Neuronal stem cell (in vitro differentiated cells): Measurements from ENCODE around the gene TSPO.

Experiments used
- DNase-seq: peaks from one replicate; pipeline ENCODE4 v3.0.0-alpha.2; 2013; ENCODE audit warnings: low spot score
- H2AFZ ChIP-seq: one replicate; pipeline ENCODE4 v1.6.1; 2013; ENCODE audit warnings: mild to moderate bottlenecking, low read length, inconsistent platforms
- H2AK5ac ChIP-seq: 2 replicates; pipeline ENCODE4 v1.6.1; 2013; ENCODE audit warnings: low read depth, mild to moderate bottlenecking, inconsistent platforms, low read length, moderate library complexity, mixed read lengths
- H2BK120ac ChIP-seq: 2 replicates; pipeline ENCODE4 v1.6.1; 2013; ENCODE audit warnings: low read depth, mild to moderate bottlenecking, inconsistent platforms, low read length, moderate library complexity, mixed read lengths
- H2BK12ac ChIP-seq: one replicate; pipeline ENCODE4 v1.6.1; 2013; ENCODE audit warnings: low read length, inconsistent platforms
- H2BK15ac ChIP-seq: 2 replicates; pipeline ENCODE4 v1.6.1; 2013; ENCODE audit warnings: mild to moderate bottlenecking, low read length, inconsistent platforms, mixed read lengths
- H2BK5ac ChIP-seq: one replicate; pipeline ENCODE4 v1.6.1; 2013; ENCODE audit warnings: inconsistent platforms, mild to moderate bottlenecking, low read length, moderate library complexity
- H3K14ac ChIP-seq: one replicate; pipeline ENCODE4 v1.6.1; 2013; ENCODE audit warnings: low read length, inconsistent platforms
- H3K18ac ChIP-seq: 2 replicates; pipeline ENCODE4 v1.6.1; 2013; ENCODE audit warnings: low read length, inconsistent platforms
- H3K23ac ChIP-seq: 2 replicates; pipeline ENCODE4 v1.6.1; 2013; ENCODE audit warnings: low read depth, mild to moderate bottlenecking, mixed read lengths, low read length, inconsistent platforms; ENCODE audit not compliant: poor library complexity
- H3K27ac ChIP-seq: replicated peaks from 3 replicates; pipeline ENCODE4 v1.5.1; 2013; ENCODE audit warnings: low read length, inconsistent platforms
- H3K27me3 ChIP-seq, 3 experiments: 2 replicates each; pipeline ENCODE4 v1.6.1; 2013; ENCODE audit warnings: low read length in 3 of 3, mild to moderate bottlenecking in 2 of 3, inconsistent platforms in 1 of 3, low read depth in 1 of 3, mixed read lengths in 1 of 3, moderate library complexity in 1 of 3; ENCODE audit not compliant: control insufficient read depth in 3 of 3, insufficient read depth in 3 of 3
- H3K36me3 ChIP-seq, 2 donors: replicated peaks in 1 of 2; 2 replicates each; pipeline ENCODE4 v1.6.1; 2013; ENCODE audit warnings: low read length in 2 of 2; ENCODE audit not compliant: control insufficient read depth in 2 of 2, insufficient read depth in 2 of 2
- H3K4ac ChIP-seq: 2 replicates; pipeline ENCODE4 v1.6.1; 2013; ENCODE audit warnings: inconsistent platforms, mild to moderate bottlenecking, low read length, moderate library complexity
- H3K4me1 ChIP-seq, 2 donors: 1 replicate in 1 of 2; 2 replicates in 1 of 2; pipeline ENCODE4 v1.6.1; 2013; ENCODE audit warnings: low read length in 2 of 2, low read depth in 1 of 2; ENCODE audit not compliant: control insufficient read depth in 2 of 2, insufficient read depth in 1 of 2
- H3K4me2 ChIP-seq: one replicate; pipeline ENCODE4 v1.6.1; 2013; ENCODE audit warnings: mild to moderate bottlenecking, low read length, inconsistent platforms; ENCODE audit not compliant: insufficient read depth, poor library complexity, severe bottlenecking
- H3K4me3 ChIP-seq, 2 donors: 2 replicates each; pipeline ENCODE4 v1.5.1; 2013; ENCODE audit warnings: low read length in 2 of 2, mild to moderate bottlenecking in 2 of 2, inconsistent platforms in 1 of 2, moderate library complexity in 1 of 2
- H3K79me1 ChIP-seq: one replicate; pipeline ENCODE4 v1.6.1; 2013; ENCODE audit warnings: low read depth, mild to moderate bottlenecking, inconsistent platforms, low read length, moderate library complexity
- H3K9ac ChIP-seq: one replicate; pipeline ENCODE4 v1.6.1; 2013; ENCODE audit warnings: mild to moderate bottlenecking, low read depth, low read length, inconsistent platforms; ENCODE audit not compliant: poor library complexity
- H3K9me3 ChIP-seq, 2 donors: replicated peaks in 1 of 2; 2 replicates each; pipeline versions ENCODE3 to v1.6.1; 2013; ENCODE audit warnings: low read length in 2 of 2, mild to moderate bottlenecking in 2 of 2, inconsistent platforms in 1 of 2, low read depth in 1 of 2, mixed read lengths in 1 of 2, moderate library complexity in 1 of 2; ENCODE audit not compliant: control insufficient read depth in 2 of 2, insufficient read depth in 1 of 2
- H4K8ac ChIP-seq: one replicate; pipeline ENCODE4 v1.6.1; 2013; ENCODE audit warnings: low read depth, mild to moderate bottlenecking, inconsistent platforms, low read length, moderate library complexity
- H4K91ac ChIP-seq: one replicate; pipeline ENCODE4 v1.6.1; 2013; ENCODE audit warnings: low read length, low read depth, mild to moderate bottlenecking, inconsistent platforms; ENCODE audit not compliant: poor library complexity
- WGBS, 2 donors: extraction: QIAGEN DNeasy Blood & Tissue Kit; methylation state at CpG; one replicate each; pipeline ENCODE4 v1.1.7; 2013; ENCODE audit warnings: missing lambda C conversion rate in 2 of 2, mixed read lengths in 1 of 2; ENCODE audit not compliant: insufficient read length in 2 of 2, insufficient replicate concordance in 1 of 2; ENCODE audit errors: extremely low coverage in 2 of 2; 5-methylcytosine and 5-hydroxymethylcytosine counted together

TSPO gene

DNA sequence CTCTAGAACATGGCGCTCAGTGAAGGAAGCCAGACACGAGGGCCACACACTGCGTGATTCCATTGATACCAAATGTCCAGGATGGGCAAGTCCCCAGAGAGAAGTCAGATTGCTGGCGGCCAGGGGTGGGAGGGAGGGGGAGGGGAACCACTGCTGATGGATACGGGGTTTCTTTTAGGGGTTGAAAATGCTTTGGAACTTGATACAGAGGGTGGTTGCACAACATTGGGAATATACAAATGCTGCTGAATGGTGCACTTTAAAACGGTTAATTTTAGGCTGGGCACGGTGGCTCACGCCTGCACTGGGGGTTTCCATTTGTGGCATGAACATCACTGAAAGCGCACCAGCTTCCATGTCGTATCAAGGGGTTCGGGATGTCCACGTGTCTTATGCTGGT lies 5.1 kb downstream of the TSPO start:
- H4K91ac ChIP-seq: no peak overlapping the region
- no peak overlapping the region for H2BK5ac ChIP-seq
- H3K14ac ChIP-seq: no peak overlapping the region
- no peak overlapping the region for H3K27ac ChIP-seq
- H4K8ac ChIP-seq: no peak overlapping the region
- no peak overlapping the region for H2BK15ac ChIP-seq
- peak overlapping the region; percentile 85 for H3K23ac ChIP-seq
- H3K18ac ChIP-seq: no peak overlapping the region
- H3K4me1 ChIP-seq: peaks cover 8 to 12% of the 10 kb centered on the region in 2 donors
- WGBS, 2 donors: no CpG with 5 or more reads among the region's 12 CpGs
- no peak overlapping the region for H3K4me2 ChIP-seq
- H3K4me3 ChIP-seq: no peak overlapping the region
- H3K79me1 ChIP-seq: peaks cover 3% of the 10 kb centered on the region
- H3K9ac ChIP-seq: no peak overlapping the region
- H3K4ac ChIP-seq: no peak overlapping the region
- H2BK12ac ChIP-seq: no peak overlapping the region
- no peaks in the 10 kb centered on the region for H3K36me3 ChIP-seq
- peak overlapping the region; percentile 68 for H2AK5ac ChIP-seq
- peaks cover 0 to 3% of the 10 kb centered on the region in 2 donors for H3K9me3 ChIP-seq
- H3K27me3 ChIP-seq: peaks cover 3 to 14% (median 4%) of the 10 kb centered on the region in 3 experiments
- no peak for DNase-seq
- no peak overlapping the region for H2AFZ ChIP-seq
- H2BK120ac ChIP-seq: no peak overlapping the region

DNA sequence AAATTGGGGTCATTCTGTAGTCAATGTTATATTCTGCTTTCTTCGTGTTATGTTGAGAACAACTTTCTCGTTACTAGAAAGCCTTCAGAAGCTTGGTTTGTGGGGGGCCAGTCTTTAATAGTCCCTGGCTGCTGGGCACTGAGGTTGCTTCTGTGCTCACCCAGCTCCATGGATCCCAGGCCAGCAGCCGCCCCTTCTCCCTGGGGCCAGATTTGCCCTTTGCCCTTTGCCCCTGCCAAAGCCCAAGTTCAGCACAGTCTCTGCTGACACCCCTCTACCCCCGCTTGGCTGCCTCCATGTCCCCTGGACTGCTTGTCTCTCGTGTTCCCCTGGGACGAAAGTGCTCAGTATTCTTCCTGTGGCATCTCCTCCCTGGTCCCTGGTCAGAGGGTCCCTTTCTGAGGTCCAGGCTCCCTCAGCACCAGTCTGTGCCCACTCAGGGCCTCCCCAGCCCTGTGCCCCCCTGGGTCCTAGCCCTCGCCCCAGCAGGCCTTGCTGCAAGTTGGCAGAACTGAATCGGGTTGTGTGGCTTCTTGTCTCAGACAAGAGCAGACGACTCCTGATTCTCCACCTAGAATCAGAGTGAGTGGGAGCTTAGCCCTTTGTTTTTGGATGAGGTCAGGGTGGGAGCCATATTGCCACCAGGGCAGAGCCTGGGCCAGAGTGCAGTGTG lies 6.7 kb downstream of the TSPO start:
- peak overlapping the region; percentile 74 for H2BK120ac ChIP-seq
- no peak overlapping the region for H3K14ac ChIP-seq
- H3K27ac ChIP-seq: no peak overlapping the region
- peaks cover 0 to under 1% of the 10 kb centered on the region in 2 donors for H3K4me1 ChIP-seq
- H3K4ac ChIP-seq: no peak overlapping the region
- H2BK5ac ChIP-seq: no peak overlapping the region
- H3K9me3 ChIP-seq: no peaks in the 10 kb centered on the region
- H2AFZ ChIP-seq: peak overlapping the region; percentile 70
- no peaks in the 10 kb centered on the region for H3K27me3 ChIP-seq
- DNase-seq: no peak
- H4K8ac ChIP-seq: no peak overlapping the region
- no peak overlapping the region for H3K4me2 ChIP-seq
- H2BK12ac ChIP-seq: no peak overlapping the region
- no peak overlapping the region for H4K91ac ChIP-seq
- peaks cover 1% of the 10 kb centered on the region for H3K79me1 ChIP-seq
- no peak overlapping the region for H2BK15ac ChIP-seq
- no peaks in the 10 kb centered on the region for H3K36me3 ChIP-seq
- no peak overlapping the region for H3K9ac ChIP-seq
- no peak overlapping the region for H3K4me3 ChIP-seq
- peak overlapping the region; percentile 7 for H3K18ac ChIP-seq
- H3K23ac ChIP-seq: no peak overlapping the region
- no CpG with 5 or more reads among the region's 9 CpGs for WGBS, 2 donors
- peak overlapping the region; percentile 36 for H2AK5ac ChIP-seq

GRCh38 chr22:43158778-43159483 lies 7.6 kb downstream of the TSPO start:
- peaks cover 1% of the 10 kb centered on the region for H3K79me1 ChIP-seq
- H3K9ac ChIP-seq: no peak overlapping the region
- H3K18ac ChIP-seq: peak overlapping the region; percentile 62
- no peak overlapping the region for H3K4me3 ChIP-seq
- no peak overlapping the region for H2BK12ac ChIP-seq
- H3K9me3 ChIP-seq: no peaks in the 10 kb centered on the region
- H2AK5ac ChIP-seq: peak overlapping the region; percentile 80
- no peak overlapping the region for H3K4ac ChIP-seq
- no peak overlapping the region for H4K91ac ChIP-seq
- no peak overlapping the region for H2BK5ac ChIP-seq
- WGBS, 2 donors: no CpG with 5 or more reads among the region's 24 CpGs
- H3K36me3 ChIP-seq: no peaks in the 10 kb centered on the region
- H3K14ac ChIP-seq: no peak overlapping the region
- no peak overlapping the region for H2AFZ ChIP-seq
- H3K4me1 ChIP-seq: peaks cover 0 to 4% of the 10 kb centered on the region in 2 donors
- no peak overlapping the region for H2BK15ac ChIP-seq
- peak overlapping the region; percentile 59 for H3K23ac ChIP-seq
- no peak overlapping the region for H4K8ac ChIP-seq
- H3K4me2 ChIP-seq: no peak overlapping the region
- H2BK120ac ChIP-seq: no peak overlapping the region
- DNase-seq: no peak
- no peaks in the 10 kb centered on the region for H3K27me3 ChIP-seq
- no peak overlapping the region for H3K27ac ChIP-seq

- Histone ChIP-seq H2AK5ac (no peak overlapping the region), H4K8ac (peak overlapping the region; percentile 74), H3K79me1 (no peaks in the 10 kb centered on the region), H3K9me3 (no peaks in the 10 kb centered on the region), H3K4ac (no peak overlapping the region), H2BK12ac (no peak overlapping the region), H2BK5ac (peak overlapping the region; percentile 44), H3K9ac (no peak overlapping the region), H3K4me2 (no peak overlapping the region), H2AFZ (peak overlapping the region; percentile 3), H3K18ac (peak overlapping the region; percentile 62), H2BK15ac (peak overlapping the region; percentile 31), H3K4me1 (peaks cover 0 to 4% of the 10 kb centered on the region in 2 donors), H3K14ac (no peak overlapping the region), H3K27ac (no peak overlapping the region), H3K36me3 (no peaks in the 10 kb centered on the region), H4K91ac (no peak overlapping the region), H2BK120ac (no peak overlapping the region), H3K27me3 (no peaks in the 10 kb centered on the region), H3K4me3 (no peak overlapping the region), H3K23ac (no peak overlapping the region)
- WGBS, 2 donors: no CpG with 5 or more reads among the region's 18 CpGs
- DNase-seq: no peak
These were observed 8.3 kb downstream of the TSPO start for GRCh38 chr22:43159484-43160178.
